Neural cell (in vitro differentiated cells): Measurements from ENCODE around the gene YBX2. TPM values are rescaled to one million over a fixed set of nuclear protein-coding genes. Genes with fewer than 3 reads are reported as not detected.

Experiments used
- H2AFZ ChIP-seq: fragments of 200-600, 300-800 bp; sonication (generic), shearing (Covaris generic); 2 replicates; pipeline ENCODE4 v1.6.0; 2014; ENCODE audit warnings: low read depth, mild to moderate bottlenecking, antibody characterized with exemption, low read length, moderate library complexity
- H3F3A ChIP-seq: fragments of 200-600 bp; shearing (Covaris generic); 2 replicates; pipeline ENCODE4 v1.6.1; 2016; ENCODE audit warnings: mild to moderate bottlenecking, moderate library complexity, mixed read lengths, antibody characterized with exemption, low read length; ENCODE audit not compliant: insufficient read depth, poor library complexity, severe bottlenecking
- H3K27ac ChIP-seq: fragments of 200-600, 300-800 bp; sonication (generic), shearing (Covaris generic); 2 replicates; pipeline ENCODE4 v1.5.1; 2014; ENCODE audit warnings: mild to moderate bottlenecking, low read length, moderate library complexity
- H3K27me3 ChIP-seq: fragments of 300-800, 200-600 bp; sonication (generic), shearing (Covaris generic); 2 replicates; pipeline ENCODE4 v1.6.0; 2014; ENCODE audit warnings: mild to moderate bottlenecking, low read depth, low read length, moderate library complexity; ENCODE audit not compliant: insufficient read depth
- H3K36me3 ChIP-seq: fragments of 300-800, 200-600 bp; sonication (generic), shearing (Covaris generic); 2 replicates; pipeline ENCODE4 v1.5.1; 2014; ENCODE audit warnings: mild to moderate bottlenecking, antibody characterized with exemption, low read length, moderate library complexity; ENCODE audit not compliant: insufficient read depth
- H3K4me2 ChIP-seq: fragments of 300-800, 200-600 bp; sonication (generic), shearing (Covaris generic); 2 replicates; pipeline ENCODE4 v1.6.0; 2014; ENCODE audit warnings: mild to moderate bottlenecking, low read length
- H3K4me3 ChIP-seq: fragments of 300-800, 200-600 bp; sonication (generic), shearing (Covaris generic); 2 replicates; pipeline ENCODE4 v1.5.1; 2014; ENCODE audit warnings: mild to moderate bottlenecking, low read length, moderate library complexity
- H3K79me2 ChIP-seq: fragments of 200-600 bp; shearing (Covaris generic); replicated peaks from 2 replicates; pipeline ENCODE4 v1.6.0; 2014; ENCODE audit warnings: mild to moderate bottlenecking, low read length, moderate library complexity; ENCODE audit not compliant: insufficient read depth
- H3K9ac ChIP-seq: fragments of 300-800, 200-600 bp; sonication (generic), shearing (Covaris generic); 2 replicates; pipeline ENCODE4 v1.6.1; 2016; ENCODE audit warnings: mild to moderate bottlenecking, low read length, mixed read lengths
- H3K9me2 ChIP-seq: fragments of 200-600 bp; shearing (Covaris generic); 2 replicates; pipeline ENCODE4 v1.6.1; 2016; ENCODE audit warnings: mild to moderate bottlenecking, low read length, mixed read lengths; ENCODE audit not compliant: insufficient read depth
- H3K9me3 ChIP-seq: fragments of 200-600, 300-800 bp; sonication (generic), shearing (Covaris generic); 2 replicates; pipeline ENCODE4 v1.6.1; 2016; ENCODE audit warnings: mild to moderate bottlenecking, mixed run types, low read length, moderate library complexity, mixed read lengths
- H4K20me1 ChIP-seq: fragments of 200-600 bp; shearing (Covaris generic); 2 replicates; pipeline ENCODE4 v1.6.1; 2016; ENCODE audit warnings: mild to moderate bottlenecking, mixed run types; ENCODE audit not compliant: insufficient read depth
- CTCF ChIP-seq: fragments of 450-650 bp; IDR thresholded peaks from 2 replicates; pipeline ENCODE4 v1.5.1; 2014; ENCODE audit warnings: antibody characterized with exemption, mild to moderate bottlenecking, moderate library complexity; ENCODE audit not compliant: poor library complexity, severe bottlenecking
- EP300 ChIP-seq: fragments of 450-650 bp; conservative IDR thresholded peaks from 2 replicates; pipeline ENCODE4 v1.6.1; 2014; ENCODE audit warnings: antibody characterized with exemption, mild to moderate bottlenecking, moderate library complexity; ENCODE audit not compliant: poor library complexity, severe bottlenecking
- EZH2 ChIP-seq: fragments of 200-600, 300-800 bp; shearing (Covaris generic), sonication (generic); IDR thresholded peaks from 2 replicates; pipeline ENCODE4 v1.6.1; 2014; ENCODE audit warnings: antibody characterized with exemption, low read length, borderline replicate concordance, mild to moderate bottlenecking; ENCODE audit not compliant: insufficient read depth, poor library complexity, severe bottlenecking
- MXI1 ChIP-seq: fragments of 450-650 bp; conservative IDR thresholded peaks from 2 replicates; pipeline ENCODE4 v1.6.1; 2014; ENCODE audit warnings: antibody characterized with exemption, mild to moderate bottlenecking; ENCODE audit not compliant: poor library complexity, severe bottlenecking
- POLR2AphosphoS5 ChIP-seq: IDR thresholded peaks from 2 replicates; pipeline ENCODE4 v1.6.1; 2012
- RAD21 ChIP-seq: fragments of 450-650 bp; conservative IDR thresholded peaks from 2 replicates; pipeline ENCODE4 v1.6.1; 2014; ENCODE audit warnings: antibody characterized with exemption, mild to moderate bottlenecking, moderate library complexity
- SMC3 ChIP-seq: fragments of 450-650 bp; conservative IDR thresholded peaks from 2 replicates; pipeline ENCODE4 v1.6.1; 2014; ENCODE audit warnings: antibody characterized with exemption, mild to moderate bottlenecking, moderate library complexity; ENCODE audit not compliant: poor library complexity
- TAF1 ChIP-seq: IDR thresholded peaks from 2 replicates; pipeline ENCODE4 v1.6.1; 2012; ENCODE audit warnings: low read depth
- polyA plus RNA-seq: library from polyadenylated mRNA; depleted of rRNA; stranded (reverse); fragments of >200 nt; gene quantifications from 2 replicates; pipeline ENCODE4 v1.2.3, GENCODE V29; 2014
- TF ChIP-seq, protein P1 (sequence below): IDR thresholded peaks from 2 replicates; pipeline ENCODE4 v1.6.1; 2012; ENCODE audit warnings: borderline replicate concordance

YBX2 gene
- polyA plus RNA-seq, 1 donor from 2014 or later = 2.1 TPM

DNA sequence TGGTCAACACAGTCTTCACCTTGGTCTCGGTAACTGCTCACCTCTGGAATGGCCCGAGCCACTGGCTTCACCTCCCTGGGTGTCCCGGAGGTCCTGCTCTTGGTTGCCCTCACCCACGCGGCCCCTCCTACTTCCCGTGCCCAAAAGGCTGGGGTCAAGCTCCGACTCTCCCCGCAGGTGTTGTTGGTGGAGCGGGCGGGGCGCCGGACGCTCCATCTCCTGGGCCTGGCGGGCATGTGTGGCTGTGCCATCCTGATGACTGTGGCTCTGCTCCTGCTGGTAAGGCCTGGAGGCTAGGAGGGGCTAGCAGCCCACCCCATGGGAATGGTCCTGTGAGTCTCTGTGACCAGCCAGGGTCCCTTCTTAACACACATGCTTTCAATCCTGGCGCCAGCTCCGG lies 9.5 kb downstream of the YBX2 start:
- Histone ChIP-seq H3K27ac (no peak overlapping the region), H3K4me3 (no peak overlapping the region), H3F3A (no peaks in the 10 kb centered on the region), H3K36me3 (no peaks in the 10 kb centered on the region), H3K9me3 (no peaks in the 10 kb centered on the region), H3K79me2 (no peaks in the 10 kb centered on the region), H2AFZ (no peak overlapping the region), H3K27me3 (peaks cover 31% of the 10 kb centered on the region), H3K9me2 (no peaks in the 10 kb centered on the region), H3K4me2 (no peak overlapping the region), H4K20me1 (no peaks in the 10 kb centered on the region), H3K9ac (no peak overlapping the region)
- TF ChIP-seq RAD21 = no peak
- TF ChIP-seq CTCF = no peak
- no peak for TF ChIP-seq MXI1

DNA sequence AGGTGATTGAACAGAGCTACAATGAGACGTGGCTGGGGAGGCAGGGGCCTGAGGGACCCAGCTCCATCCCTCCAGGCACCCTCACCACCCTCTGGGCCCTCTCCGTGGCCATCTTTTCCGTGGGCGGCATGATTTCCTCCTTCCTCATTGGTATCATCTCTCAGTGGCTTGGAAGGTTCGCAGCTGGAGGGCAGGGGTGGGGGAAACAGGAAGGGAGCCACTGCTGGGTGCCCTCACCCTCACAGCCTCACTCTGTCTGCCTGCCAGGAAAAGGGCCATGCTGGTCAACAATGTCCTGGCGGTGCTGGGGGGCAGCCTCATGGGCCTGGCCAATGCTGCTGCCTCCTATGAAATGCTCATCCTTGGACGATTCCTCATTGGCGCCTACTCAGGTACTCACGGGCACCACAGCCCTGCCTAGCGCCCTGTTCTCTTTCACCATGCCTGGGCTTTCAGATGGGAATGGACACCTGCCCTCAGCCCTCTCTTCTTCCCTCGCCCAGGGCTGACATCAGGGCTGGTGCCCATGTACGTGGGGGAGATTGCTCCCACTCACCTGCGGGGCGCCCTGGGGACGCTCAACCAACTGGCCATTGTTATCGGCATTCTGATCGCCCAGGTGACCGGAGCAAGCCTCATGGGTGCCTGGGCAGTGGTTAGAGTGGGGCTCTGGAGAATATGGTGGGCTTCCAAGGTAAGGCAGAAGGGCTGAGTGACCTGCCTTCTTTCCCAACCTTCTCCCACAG lies 10.8 kb downstream of the YBX2 start:
- Histone ChIP-seq H3K36me3 (no peaks in the 10 kb centered on the region), H3K27ac (no peak overlapping the region), H3K9me3 (no peaks in the 10 kb centered on the region), H3K9me2 (no peaks in the 10 kb centered on the region), H2AFZ (no peak overlapping the region), H3K9ac (no peak overlapping the region), H3F3A (no peaks in the 10 kb centered on the region), H3K4me2 (no peak overlapping the region), H3K4me3 (no peak overlapping the region), H3K27me3 (peaks cover 31% of the 10 kb centered on the region), H3K79me2 (no peaks in the 10 kb centered on the region), H4K20me1 (no peaks in the 10 kb centered on the region)
- TF ChIP-seq, protein P1, sequence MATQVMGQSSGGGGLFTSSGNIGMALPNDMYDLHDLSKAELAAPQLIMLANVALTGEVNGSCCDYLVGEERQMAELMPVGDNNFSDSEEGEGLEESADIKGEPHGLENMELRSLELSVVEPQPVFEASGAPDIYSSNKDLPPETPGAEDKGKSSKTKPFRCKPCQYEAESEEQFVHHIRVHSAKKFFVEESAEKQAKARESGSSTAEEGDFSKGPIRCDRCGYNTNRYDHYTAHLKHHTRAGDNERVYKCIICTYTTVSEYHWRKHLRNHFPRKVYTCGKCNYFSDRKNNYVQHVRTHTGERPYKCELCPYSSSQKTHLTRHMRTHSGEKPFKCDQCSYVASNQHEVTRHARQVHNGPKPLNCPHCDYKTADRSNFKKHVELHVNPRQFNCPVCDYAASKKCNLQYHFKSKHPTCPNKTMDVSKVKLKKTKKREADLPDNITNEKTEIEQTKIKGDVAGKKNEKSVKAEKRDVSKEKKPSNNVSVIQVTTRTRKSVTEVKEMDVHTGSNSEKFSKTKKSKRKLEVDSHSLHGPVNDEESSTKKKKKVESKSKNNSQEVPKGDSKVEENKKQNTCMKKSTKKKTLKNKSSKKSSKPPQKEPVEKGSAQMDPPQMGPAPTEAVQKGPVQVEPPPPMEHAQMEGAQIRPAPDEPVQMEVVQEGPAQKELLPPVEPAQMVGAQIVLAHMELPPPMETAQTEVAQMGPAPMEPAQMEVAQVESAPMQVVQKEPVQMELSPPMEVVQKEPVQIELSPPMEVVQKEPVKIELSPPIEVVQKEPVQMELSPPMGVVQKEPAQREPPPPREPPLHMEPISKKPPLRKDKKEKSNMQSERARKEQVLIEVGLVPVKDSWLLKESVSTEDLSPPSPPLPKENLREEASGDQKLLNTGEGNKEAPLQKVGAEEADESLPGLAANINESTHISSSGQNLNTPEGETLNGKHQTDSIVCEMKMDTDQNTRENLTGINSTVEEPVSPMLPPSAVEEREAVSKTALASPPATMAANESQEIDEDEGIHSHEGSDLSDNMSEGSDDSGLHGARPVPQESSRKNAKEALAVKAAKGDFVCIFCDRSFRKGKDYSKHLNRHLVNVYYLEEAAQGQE = no peak
- TF ChIP-seq TAF1 (no peak), EP300 (no peak), MXI1 (no peak), EZH2 (no peak), CTCF (no peak), SMC3 (no peak), RAD21 (no peak), POLR2AphosphoS5 (no peak)
